HG03095 (cell line): ENCODE data around the gene UNC45A.
"Not testable (repeated sequence)": the region's sequence is repeated elsewhere in the genome, so short reads cannot be mapped to it uniquely, and the experiment has no call there.

ENCODE experiments used
- ATAC-seq: cut with Tn5 transposase; IDR thresholded peaks from one replicate; pipeline ENCODE4 v1.9.1; 2021; ENCODE audit warnings: moderate library complexity; ENCODE audit not compliant: unreplicated experiment

Gene UNC45A

DNA sequence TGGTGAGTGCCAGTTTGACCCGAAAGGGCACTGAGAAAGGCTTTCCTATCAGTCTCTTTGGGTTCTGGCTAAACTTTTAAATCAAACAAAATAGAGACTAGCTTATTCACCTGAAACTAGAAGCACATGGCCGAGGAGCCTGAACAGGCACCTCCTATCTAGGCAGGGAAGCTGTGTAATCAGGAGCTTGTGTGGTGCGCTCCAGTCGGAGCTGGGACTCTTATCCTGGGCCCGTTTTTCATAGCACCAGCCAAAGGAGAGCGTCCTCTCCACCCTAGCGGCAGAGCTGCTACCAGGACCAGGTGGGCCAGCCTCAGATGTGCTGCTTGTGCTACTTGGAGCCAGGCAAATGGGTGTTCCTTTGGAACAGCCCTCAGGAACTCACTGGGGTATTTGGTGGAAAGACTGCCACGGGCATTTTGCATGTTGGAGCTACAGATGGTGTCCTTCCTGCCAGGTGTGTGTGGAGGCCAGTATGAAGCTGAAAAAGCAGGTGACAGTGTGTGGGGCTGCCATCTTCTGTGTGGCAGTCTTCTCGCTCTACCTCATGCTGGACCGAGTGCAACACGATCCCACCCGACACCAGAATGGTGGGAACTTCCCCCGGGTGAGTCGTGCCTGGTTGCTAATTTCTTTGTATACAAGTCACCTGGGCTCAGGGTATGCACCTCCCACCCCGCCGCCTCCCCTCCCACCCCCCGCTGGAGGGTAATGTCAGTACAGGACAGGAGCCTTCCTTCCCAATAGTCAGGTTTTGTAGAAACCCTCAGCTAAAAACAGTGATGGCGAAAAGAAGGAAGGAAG lies 31.1 kb upstream of the UNC45A start:
- ATAC-seq, result no peak

DNA sequence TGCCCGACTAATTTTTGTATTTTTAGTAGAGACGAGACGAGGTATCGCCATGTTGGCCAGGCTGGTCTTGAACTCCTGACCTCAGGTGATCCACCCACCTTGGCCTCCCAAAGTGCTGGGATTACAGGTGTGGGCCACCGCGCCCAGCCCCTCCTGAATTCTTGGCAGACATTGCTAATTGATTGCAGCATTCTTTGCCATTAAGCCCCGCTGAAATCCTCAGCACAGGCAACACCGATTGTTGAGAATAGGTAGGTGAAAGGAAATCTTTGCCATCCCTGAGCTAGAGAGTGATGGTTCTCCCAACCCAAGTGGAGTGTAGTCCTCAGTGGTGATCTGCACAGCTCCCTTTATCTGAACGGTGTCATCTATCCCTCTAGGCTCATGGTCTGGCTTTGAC lies 30.3 kb upstream of the UNC45A start:
- ATAC-seq, result no peak

DNA sequence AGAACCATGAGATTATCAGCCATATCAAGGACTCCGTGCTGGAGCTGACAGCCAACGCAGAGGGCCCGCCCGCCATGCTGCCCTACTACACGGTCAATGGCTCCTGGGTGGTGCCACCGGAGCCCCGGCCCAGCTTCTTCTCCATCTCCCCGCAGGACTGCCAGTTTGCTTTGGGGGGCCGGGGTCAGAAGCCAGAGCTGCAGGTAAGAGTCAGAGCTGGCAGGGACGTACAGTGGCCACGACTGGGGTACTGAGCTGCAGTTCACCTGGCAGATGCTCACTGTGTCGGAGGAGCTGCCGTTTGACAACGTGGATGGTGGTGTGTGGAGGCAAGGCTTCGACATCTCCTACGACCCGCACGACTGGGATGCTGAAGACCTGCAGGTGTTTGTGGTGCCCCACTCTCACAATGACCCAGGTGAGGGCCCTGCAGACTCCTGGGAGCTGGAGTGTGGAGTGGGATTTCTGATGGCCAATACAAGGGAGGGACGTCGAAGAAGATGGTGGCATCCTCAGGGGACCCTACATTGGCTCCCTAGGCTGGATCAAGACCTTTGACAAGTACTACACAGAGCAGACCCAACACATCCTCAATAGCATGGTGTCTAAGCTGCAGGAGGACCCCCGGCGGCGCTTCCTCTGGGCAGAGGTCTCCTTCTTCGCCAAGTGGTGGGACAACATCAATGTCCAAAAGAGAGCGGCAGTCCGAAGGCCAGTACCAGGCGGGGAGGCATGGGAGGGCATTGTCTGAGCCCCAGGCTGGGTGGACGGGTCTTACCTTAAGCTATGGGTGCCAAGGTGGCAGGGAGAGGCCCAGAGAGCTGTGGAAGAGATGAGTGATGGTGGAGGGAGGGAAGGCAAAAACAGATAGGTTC lies 29.5 kb upstream of the UNC45A start:
- no peak for ATAC-seq

DNA sequence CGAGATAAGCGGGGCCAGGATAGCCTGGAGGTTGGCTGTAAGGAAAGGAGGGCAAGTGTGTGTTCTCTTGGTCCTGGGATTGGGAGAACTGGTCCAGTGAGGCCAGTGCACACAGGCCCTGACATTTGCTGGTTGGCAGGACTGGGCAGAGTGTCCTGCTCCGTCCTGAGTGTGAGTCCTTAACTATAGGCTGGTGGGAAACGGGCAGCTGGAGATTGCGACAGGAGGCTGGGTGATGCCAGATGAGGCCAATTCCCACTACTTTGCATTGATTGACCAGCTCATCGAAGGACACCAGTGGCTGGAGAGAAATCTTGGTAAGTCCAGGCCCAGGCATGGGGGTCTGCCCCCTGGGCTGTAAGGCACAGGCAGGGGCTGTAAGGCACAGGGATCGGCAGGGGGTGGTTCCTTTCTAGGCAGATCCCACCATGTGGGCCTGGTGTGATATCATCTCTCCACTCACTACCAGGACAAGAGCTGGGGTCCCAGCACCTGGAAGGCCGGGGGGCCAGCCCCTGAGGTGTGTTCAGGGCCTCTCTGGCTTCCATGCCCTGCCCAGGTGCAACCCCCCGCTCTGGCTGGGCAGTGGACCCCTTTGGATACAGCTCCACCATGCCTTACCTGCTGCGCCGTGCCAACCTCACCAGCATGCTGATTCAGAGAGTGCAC lies 28.8 kb upstream of the UNC45A start:
- no peak for ATAC-seq

DNA sequence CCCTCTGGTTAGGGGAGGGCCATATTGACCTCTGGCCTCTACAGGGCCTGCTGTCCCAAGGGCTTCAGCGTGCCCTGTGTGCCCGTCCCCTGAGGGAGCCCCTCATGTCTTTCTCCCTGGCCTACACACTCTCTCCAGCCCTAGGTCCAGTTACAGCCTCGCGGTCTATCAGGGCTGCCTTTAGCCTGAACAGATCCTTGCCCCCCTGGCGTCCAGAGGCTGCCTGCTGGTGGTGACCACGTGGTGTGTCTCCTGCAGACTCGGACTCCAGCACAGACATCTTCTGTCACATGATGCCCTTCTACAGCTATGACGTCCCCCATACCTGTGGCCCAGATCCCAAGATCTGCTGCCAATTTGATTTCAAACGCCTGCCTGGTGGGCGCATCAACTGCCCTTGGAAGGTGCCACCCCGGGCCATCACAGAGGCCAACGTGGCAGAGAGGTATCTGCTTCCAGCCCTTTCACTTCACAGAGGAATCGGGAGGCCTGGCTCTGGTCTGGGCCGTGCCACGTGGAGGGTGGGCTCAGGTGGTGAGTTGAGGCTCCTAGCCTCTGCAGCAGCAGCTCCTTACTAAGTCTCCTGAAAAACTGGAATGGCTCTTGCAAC lies 27.9 kb upstream of the UNC45A start:
- ATAC-seq, result no peak

DNA sequence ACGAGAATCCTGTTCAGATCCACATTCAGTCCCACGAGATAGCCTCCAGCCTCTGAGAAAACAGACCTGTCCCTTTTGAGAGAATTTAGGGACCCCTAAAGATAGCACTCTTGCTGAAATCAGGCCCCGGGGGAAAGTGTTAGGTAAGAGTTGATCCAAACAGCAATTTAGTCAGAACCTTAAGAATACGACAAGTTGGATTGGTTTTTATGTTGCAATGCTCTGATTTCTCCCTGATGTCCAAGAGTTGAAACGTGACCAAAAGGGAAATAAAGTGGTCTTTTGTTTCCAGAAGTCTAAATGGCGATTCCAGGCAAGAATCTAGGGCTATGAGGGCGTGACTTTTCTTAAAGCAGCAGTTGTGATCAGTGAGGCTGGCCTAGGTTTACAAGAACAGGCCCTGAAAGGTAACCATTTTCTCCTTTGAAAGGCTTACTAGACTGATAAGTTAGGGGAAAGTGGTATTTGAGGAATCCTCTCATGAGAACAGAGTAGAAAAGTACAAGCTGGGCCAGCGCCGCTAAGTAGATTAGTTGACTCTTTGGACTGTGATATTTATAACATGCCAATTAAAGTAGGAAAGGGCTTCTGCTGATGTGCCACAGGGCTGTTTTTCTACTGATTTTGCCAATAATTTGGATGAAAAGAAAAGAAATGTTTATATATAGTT lies 27.1 kb upstream of the UNC45A start:
- no peak for ATAC-seq

DNA sequence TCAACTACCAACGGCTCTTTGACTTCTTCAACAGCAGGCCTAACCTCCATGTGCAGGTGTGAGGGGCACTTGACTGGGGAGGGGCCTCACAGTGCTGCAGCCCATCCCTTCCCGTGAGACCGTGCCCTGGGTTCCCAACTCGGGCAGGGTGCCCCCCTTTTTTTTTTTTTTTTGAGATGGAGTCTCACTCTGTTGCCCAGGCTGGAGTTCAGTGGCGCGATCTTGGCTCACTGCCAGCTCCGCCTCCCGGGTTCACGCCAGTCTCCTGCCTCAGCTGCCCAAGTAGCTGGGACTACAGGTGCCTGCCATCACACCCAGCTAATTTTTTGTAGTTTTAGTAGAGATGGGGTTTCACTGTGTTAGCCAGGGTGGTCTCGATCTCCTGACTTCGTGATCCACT lies 25.6 kb upstream of the UNC45A start:
- not testable (repeated sequence) for ATAC-seq

DNA sequence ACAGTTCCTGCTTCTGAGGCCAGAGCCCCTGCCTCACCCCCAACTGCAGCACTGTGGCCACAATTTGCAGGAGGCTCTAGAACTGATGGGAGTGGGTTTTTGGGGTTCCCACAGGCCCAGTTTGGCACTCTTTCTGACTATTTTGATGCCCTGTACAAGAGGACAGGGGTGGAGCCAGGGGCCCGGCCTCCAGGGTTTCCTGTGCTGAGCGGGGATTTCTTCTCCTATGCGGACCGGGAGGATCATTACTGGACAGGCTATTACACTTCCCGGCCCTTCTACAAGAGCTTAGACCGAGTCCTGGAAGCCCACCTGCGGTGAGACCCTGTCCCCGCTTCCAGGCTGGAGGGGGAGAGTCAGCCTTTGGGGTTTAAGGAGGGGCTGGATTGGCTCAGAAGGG lies 25.1 kb upstream of the UNC45A start:
- no peak for ATAC-seq

DNA sequence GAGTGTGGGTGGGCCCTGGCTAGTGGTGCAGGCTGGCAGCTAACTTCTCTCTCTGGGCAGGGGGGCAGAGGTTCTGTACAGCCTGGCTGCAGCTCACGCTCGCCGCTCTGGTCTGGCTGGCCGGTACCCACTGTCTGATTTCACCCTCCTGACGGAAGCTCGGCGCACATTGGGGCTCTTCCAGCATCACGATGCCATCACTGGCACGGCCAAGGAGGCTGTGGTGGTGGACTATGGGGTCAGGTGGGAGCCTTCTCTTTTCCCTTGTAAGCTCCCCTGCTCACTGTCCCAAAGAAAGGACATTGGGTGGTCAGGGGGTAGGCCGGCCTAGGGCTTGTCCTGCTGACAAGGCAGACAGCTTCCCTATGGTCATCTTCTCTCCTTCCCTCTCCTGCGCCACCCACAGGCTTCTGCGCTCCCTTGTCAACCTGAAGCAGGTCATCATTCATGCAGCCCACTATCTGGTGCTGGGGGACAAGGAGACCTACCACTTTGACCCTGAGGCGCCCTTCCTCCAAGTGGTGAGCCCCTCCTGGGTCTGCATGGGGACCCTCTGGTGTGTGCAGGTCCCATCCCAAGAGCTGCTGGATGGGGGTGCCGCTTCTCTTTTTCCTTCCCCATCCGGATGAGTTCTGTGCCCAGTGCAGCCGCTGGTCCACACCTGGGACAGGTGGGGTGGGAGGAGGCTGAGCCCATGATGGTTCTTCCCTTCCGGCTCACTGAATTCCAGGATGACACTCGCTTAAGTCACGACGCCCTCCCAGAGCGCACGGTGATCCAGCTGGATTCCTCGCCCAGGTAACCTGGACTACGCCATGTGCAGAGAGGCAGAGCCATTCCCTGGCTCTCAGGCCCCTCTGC lies 24.4 kb upstream of the UNC45A start:
- no peak for ATAC-seq

DNA sequence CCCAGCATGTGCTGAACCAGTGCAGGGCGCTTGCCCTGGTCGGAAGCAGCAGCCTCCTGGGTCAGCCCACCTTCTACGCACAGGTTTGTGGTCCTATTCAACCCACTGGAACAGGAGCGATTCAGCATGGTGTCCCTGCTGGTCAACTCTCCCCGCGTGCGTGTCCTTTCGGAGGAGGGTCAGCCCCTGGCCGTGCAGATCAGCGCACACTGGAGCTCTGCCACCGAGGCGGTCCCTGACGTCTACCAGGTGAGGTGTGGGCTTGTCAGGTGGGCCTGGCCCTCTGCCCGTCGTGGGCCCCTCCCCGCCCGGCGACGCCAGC lies 23.8 kb upstream of the UNC45A start:
- no peak for ATAC-seq

DNA sequence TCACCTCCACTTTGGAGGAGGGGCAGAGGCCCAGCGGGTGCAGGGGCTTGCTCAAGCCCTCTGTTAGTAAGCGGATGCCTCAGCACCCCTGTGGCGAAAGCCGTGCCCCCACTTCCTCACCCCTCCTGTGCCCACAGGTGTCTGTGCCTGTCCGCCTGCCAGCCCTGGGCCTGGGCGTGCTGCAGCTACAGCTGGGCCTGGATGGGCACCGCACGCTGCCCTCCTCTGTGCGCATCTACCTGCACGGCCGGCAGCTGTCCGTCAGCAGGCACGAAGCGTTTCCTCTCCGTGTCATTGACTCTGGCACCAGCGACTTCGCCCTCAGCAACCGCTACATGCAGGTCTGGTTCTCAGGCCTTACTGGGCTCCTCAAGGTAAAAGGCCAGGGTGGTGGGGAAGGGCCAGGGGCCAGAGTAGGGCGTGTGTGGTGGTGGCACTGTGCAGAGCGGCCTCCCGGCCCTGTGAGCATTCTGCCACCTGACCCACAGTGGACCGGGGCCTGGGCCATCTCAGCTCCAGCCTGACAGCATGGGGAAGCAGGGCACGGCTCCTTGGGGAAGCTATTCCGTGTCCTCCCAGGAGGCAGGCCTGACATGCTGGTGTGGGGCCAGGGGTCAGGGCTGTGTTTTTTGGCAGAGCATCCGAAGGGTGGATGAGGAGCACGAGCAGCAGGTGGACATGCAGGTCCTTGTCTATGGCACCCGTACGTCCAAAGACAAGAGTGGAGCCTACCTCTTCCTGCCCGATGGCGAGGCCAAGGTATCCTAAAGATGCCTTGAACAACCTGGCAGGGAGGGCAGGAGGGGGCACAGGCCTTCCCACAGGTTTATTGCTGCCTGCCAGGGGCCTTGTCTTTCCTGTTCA lies 22.9 kb upstream of the UNC45A start:
- no peak for ATAC-seq

DNA sequence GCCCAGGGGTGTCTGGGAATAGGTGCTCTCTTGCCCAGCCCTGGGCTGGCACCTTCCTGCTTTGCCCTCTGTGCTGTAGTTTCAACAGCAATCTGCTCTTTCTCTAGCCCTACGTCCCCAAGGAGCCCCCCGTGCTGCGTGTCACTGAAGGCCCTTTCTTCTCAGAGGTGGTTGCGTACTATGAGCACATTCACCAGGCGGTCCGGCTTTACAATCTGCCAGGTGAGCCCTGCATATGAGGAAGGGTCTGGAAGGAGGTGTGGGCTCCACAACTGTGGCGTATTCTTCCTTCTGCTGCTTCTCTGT lies 22.4 kb upstream of the UNC45A start:
- no peak for ATAC-seq

DNA sequence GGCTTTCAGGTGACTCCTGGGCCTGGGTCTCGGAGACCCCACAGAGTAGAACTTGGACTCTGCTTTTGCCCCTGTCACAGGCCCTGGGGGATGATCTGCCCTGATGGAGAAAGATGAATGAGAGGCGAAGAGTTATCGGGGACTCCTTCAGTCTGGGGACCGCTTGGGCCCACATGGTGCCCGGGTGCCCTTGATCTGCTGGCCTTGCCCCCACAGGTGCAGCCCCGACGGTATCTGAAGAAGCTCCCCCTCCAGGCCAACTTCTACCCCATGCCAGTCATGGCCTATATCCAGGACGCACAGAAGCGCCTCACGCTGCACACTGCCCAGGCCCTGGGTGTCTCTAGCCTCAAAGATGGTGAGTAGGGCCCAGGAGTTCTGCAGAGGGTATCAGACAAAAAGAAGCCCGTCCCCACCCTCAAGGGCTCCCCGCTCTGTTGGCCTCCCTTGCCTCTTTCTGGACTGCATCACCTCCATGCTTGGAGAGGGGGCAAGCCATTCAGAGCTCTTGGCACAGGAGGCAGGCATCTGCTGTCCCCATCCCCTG lies 21.6 kb upstream of the UNC45A start:
- no peak for ATAC-seq

DNA sequence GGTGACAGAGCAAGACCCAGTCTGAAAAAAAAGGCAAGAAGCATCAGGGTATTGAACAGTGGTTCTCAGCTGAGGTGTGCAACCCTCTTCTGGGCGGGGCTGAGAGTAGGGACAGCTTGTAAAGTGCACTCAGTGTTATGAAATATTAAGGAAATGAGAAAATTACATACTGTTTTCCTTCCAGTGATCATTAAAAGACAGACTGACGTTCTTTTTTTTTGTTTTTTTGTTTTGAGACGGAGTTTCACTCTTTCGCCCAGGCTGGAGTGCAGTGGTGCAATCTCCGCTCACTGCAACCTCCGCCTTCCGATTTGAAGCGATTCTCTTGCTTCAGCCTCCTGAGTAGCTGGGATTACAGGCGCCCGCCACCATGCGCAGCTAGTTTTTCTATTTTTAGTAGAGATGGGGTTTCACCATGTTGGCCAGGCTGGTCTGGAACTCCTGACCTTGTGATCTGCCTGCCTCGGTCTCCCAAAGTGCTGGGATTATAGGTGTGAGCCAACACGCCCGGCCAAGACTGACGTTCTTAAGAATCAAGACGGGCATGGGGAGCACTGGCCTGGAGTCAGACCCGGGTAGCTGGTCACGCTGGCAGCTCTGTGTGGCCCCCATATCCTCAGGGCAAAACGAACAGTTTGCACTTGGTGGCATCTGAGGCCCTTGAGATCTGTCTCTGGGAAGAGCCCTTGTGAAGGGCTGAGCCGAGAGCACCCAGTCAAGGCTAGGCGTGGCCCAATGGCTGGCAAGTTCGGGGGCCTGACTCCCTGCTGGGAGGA lies 20.6 kb upstream of the UNC45A start:
- ATAC-seq, result no peak

DNA sequence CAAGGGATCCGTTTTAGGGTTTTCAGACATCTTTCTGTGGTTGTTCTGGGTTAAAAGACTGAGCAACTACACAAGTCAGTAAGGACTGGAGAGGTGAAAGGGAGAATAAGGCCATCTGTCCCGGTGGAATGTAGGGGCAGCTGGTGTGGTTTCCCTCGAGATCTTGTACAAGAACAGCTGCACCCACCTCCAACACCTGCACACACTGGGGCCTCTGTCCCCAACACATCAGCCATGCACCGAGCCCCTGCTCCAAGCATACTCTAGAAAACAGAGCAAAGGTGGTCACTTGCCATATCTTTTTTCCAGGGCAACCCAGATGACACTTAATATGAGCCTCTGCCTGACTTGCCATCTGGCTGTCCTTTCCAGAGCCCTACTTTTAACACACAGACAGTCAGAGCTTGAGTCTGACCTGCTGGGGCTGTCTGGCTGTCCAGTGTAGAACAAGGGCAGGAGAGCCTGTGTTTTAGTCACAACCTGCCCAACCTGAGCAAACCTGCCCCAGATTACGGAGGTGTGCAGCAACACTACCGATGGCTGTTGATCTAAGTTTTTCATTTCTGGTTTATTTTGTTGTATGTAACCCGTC lies 19.8 kb upstream of the UNC45A start:
- ATAC-seq, result no peak

DNA sequence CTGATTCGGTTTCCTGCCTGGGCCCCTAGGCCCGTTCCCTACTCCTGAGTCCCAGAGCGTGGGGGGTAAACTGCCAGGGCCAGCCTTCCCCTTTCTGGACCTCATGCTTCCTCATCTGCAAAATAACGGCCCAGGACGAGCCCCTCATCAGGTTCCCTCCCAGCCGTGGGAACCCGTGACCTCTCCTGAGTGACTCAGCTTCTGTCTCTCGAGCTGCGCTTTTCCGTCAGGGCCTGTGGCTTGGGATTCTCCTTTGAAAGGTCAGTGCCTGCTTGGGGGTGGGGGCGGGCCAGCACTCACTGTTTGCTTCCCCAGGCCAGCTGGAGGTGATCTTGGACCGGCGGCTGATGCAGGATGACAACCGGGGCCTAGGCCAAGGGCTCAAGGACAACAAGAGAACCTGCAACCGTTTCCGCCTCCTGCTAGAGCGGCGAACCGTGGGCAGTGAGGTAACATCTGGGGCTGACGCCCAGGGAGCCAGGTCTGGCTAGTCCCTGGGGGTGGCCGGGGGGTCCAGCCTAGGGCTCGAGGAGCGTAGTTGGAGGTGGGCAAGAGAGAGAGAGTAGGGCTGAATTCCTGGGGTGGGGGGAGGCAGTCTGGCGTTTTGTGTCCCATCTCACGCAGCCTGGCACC lies 19.2 kb upstream of the UNC45A start:
- ATAC-seq, result no peak

DNA sequence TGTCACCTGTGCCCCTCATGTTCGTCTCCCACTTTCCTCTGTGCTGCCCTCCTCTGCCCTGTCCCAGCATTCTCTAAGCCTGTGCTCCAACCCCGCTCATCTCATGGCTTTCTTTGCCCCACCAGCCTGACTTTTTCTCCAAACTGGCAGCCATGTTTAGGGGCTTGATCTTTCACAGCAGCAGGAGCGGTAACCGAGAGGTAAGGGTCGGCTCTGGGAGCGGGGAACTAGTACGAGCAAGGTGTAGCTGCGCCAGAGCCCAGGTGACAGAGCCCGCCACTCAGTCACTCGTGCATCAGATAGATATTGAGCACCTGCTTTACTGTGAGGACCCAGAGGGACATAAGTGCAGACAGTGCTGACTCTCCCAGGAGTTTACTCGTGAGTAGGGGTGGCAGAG lies 18.6 kb upstream of the UNC45A start:
- no peak for ATAC-seq
